K562 (cell line): ENCODE measurements around the gene SHISA5. TPM values are rescaled to one million over a fixed set of nuclear protein-coding genes. Genes with fewer than 3 reads are reported as not detected.

Experiments
- CBFB ChIP-seq: sonication (generic); formaldehyde crosslinking; IDR thresholded peaks from 2 replicates; pipeline ENCODE4 v1.4.0; 2020; ENCODE audit warnings: mild to moderate bottlenecking, missing genetic modification reagents
- COPS2 ChIP-seq: fragments of 450-650 bp; conservative IDR thresholded peaks from 2 replicates; pipeline ENCODE4 v1.6.1; 2016; ENCODE audit warnings: mild to moderate bottlenecking, moderate library complexity
- CXXC5 ChIP-seq: fragments of 250-450 bp; sonication (Bioruptor Pico); IDR thresholded peaks from 2 replicates; pipeline ENCODE4 v1.8.0; 2022; ENCODE audit warnings: inconsistent platforms, mild to moderate bottlenecking, moderate library complexity
- DDX20 ChIP-seq: fragments of 450-650 bp; IDR thresholded peaks from 2 replicates; pipeline ENCODE4 v1.6.1; 2016; ENCODE audit warnings: missing genetic modification characterization, low read depth, mild to moderate bottlenecking, missing compliant biosample characterization, moderate library complexity
- DNMT1 ChIP-seq: fragments of 450-650 bp; IDR thresholded peaks from 2 replicates; pipeline ENCODE4 v1.6.1; 2016; ENCODE audit warnings: antibody characterized with exemption, mild to moderate bottlenecking
- ETV1 ChIP-seq: fragments of 450-650 bp; conservative IDR thresholded peaks from 2 replicates; pipeline ENCODE4 v1.6.1; 2016; ENCODE audit warnings: missing genetic modification characterization, control low read depth, low read depth, missing compliant biosample characterization
- FIP1L1 ChIP-seq: fragments of 200-400 bp; formaldehyde crosslinking; IDR thresholded peaks from 2 replicates; pipeline ENCODE4 v1.6.1; 2018; ENCODE audit warnings: mild to moderate bottlenecking, low read depth, low read length; ENCODE audit not compliant: poor library complexity, severe bottlenecking
- FOSL1 ChIP-seq: fragments of 200-800 bp; sonication (Bioruptor generic); conservative IDR thresholded peaks from 2 replicates; pipeline ENCODE4 v1.6.1; 2016; ENCODE audit warnings: missing genetic modification characterization, missing compliant biosample characterization
- MEF2D ChIP-seq: conservative IDR thresholded peaks from 2 replicates; pipeline ENCODE4 v1.6.1; 2016; ENCODE audit warnings: low read depth, missing genetic modification characterization, missing compliant biosample characterization
- PTTG1 ChIP-seq: fragments of 450-650 bp; IDR thresholded peaks from 2 replicates; pipeline ENCODE4 v1.6.1; 2016; ENCODE audit warnings: low read depth, mild to moderate bottlenecking, missing genetic modification characterization, missing compliant biosample characterization
- RHOXF2B ChIP-seq: fragments of 250-450 bp; sonication (Bioruptor Pico); conservative IDR thresholded peaks from 2 replicates; pipeline ENCODE4 v1.5.1; 2021
- SMARCB1 ChIP-seq: IDR thresholded peaks from 2 replicates; pipeline ENCODE4 v1.6.1; 2011; ENCODE audit warnings: improper control_type of control experiment, low read depth; ENCODE audit not compliant: insufficient read length
- SREBF2 ChIP-seq: sonication (generic); formaldehyde crosslinking; IDR thresholded peaks from 2 replicates; pipeline ENCODE4 v1.4.0; 2020; ENCODE audit warnings: mild to moderate bottlenecking, missing genetic modification reagents
- STAT5B ChIP-seq: fragments of 250-450 bp; sonication (Bioruptor Pico); IDR thresholded peaks from 2 replicates; pipeline ENCODE4 v1.8.0; 2021; ENCODE audit warnings: mild to moderate bottlenecking, inconsistent platforms
- TEAD4 ChIP-seq, 2 experiments: sonication (generic) in 1 of 2; formaldehyde crosslinking in 1 of 2; IDR thresholded peaks; 2 replicates each; pipeline versions ENCODE4 v1.6.1 to v1.8.0; 2012 to 2022; ENCODE audit warnings: borderline replicate concordance in 1 of 2, inconsistent platforms in 1 of 2, low read length in 1 of 2, mild to moderate bottlenecking in 1 of 2, missing genetic modification reagents in 1 of 2
- TRIM24 ChIP-seq, 2 experiments: fragments of 450-650 bp; IDR thresholded peaks; 2 replicates each; pipeline ENCODE4 v1.6.1; 2016
- ZBTB49 ChIP-seq: sonication (generic); formaldehyde crosslinking; IDR thresholded peaks from 2 replicates; pipeline ENCODE4 v1.8.0; 2022; ENCODE audit warnings: missing genetic modification reagents, mild to moderate bottlenecking, borderline replicate concordance
- ZNF449 ChIP-seq: fragments of 250-450 bp; sonication (Bioruptor Pico); IDR thresholded peaks from 2 replicates; pipeline ENCODE4 v1.8.0; 2022; ENCODE audit warnings: moderate library complexity, mild to moderate bottlenecking, inconsistent platforms
- polyA plus RNA-seq, 8 experiments: library from polyadenylated mRNA; depleted of rRNA in 4 of 8; stranded (reverse) in 5 of 8; unstranded in 3 of 8; fragments of >200 nt; fragmentation: Nextera tagmentation in 2 of 8; fragmentation: Illumina TruSeq in 1 of 8; extraction: Ambion mirVana in 2 of 8; extraction: Trizol in 1 of 8; gene quantifications; 2 replicates each; pipeline versions ENCODE4 v1.2.1 to v1.2.3, GENCODE V29; 2011 to 2014; ENCODE audit warnings: inconsistent platforms in 1 of 8, missing spikeins in 1 of 8
- total RNA-seq, 7 experiments: library from RNA; depleted of rRNA in 6 of 7; stranded (reverse); fragments of >200 nt in 6 of 7; fragmentation: Illumina TruSeq in 2 of 7; extraction: Trizol in 2 of 7; gene quantifications; 2 replicates each; pipeline versions ENCODE4 v1.2.1 to v1.2.3, GENCODE V29; 2011 to 2021; ENCODE audit warnings: low replicate concordance in 1 of 7
- TF ChIP-seq, protein P1 (sequence below), 3 experiments: IDR thresholded peaks in 2 of 3; conservative IDR thresholded peaks in 1 of 3; 2 replicates each; pipeline ENCODE4 v1.5.1; 2011 to 2012; ENCODE audit warnings: low read length in 3 of 3, mild to moderate bottlenecking in 3 of 3, control low read depth in 2 of 3, improper control_type of control experiment in 1 of 3, inconsistent platforms in 1 of 3, low read depth in 1 of 3, mixed read lengths in 1 of 3, moderate library complexity in 1 of 3; ENCODE audit not compliant: insufficient read depth in 2 of 3
- TF ChIP-seq, protein P2 (sequence below): sonication (generic); formaldehyde crosslinking; IDR thresholded peaks from 2 replicates; pipeline ENCODE4 v1.8.1; 2023; ENCODE audit warnings: mild to moderate bottlenecking, missing genetic modification reagents

Gene SHISA5
- total and polyA plus RNA-seq, 9 of the 15 experiments (the other 6 are each of a cell fraction or from before 2014, with no cell fraction given) = 8.4 to 85.8 (median 56.1) TPM

GRCh38 chr3:48465531-48466378 is 38.2 kb downstream of the SHISA5 start (continued):
- TF ChIP-seq ZNF449 (CRISPR knock-in tag) = no peak
- TF ChIP-seq CBFB (CRISPR knock-in tag) = no peak
- TF ChIP-seq FOSL1 (tag) = peak; percentile 36; the same call in 1 of the 2 replicates
- TF ChIP-seq RHOXF2B (CRISPR knock-in tag) = no peak
- TF ChIP-seq ETV1 (tag) = no peak
- TF ChIP-seq CXXC5 (CRISPR knock-in tag) = no peak
- TF ChIP-seq FIP1L1 = no peak
- TF ChIP-seq SMARCB1 = no peak
- TF ChIP-seq, protein P1, sequence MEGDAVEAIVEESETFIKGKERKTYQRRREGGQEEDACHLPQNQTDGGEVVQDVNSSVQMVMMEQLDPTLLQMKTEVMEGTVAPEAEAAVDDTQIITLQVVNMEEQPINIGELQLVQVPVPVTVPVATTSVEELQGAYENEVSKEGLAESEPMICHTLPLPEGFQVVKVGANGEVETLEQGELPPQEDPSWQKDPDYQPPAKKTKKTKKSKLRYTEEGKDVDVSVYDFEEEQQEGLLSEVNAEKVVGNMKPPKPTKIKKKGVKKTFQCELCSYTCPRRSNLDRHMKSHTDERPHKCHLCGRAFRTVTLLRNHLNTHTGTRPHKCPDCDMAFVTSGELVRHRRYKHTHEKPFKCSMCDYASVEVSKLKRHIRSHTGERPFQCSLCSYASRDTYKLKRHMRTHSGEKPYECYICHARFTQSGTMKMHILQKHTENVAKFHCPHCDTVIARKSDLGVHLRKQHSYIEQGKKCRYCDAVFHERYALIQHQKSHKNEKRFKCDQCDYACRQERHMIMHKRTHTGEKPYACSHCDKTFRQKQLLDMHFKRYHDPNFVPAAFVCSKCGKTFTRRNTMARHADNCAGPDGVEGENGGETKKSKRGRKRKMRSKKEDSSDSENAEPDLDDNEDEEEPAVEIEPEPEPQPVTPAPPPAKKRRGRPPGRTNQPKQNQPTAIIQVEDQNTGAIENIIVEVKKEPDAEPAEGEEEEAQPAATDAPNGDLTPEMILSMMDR (IDR thresholded peaks at IDR 0.05 in 2 of 3, conservative IDR thresholded peaks at IDR 0.05 in 1 of 3; ENCODE audit: insufficient read depth in 2 of 3, low read depth in 1 of 3, low read length in 3 of 3) = peak; percentile 57 to 62 (median 60)
- TF ChIP-seq COPS2 = no peak
- no peak for TF ChIP-seq DNMT1
- no peak for TF ChIP-seq TEAD4 (IDR thresholded peaks at IDR 0.05; ENCODE audit: low read length)
- no peak for TF ChIP-seq TEAD4 (CRISPR knock-in tag; IDR thresholded peaks at IDR 0.05; ENCODE audit: borderline replicate concordance)
- TF ChIP-seq DDX20 (tag) = no peak
- TF ChIP-seq PTTG1 (tag) = no peak
- no peak for TF ChIP-seq ZBTB49 (CRISPR knock-in tag)
- TF ChIP-seq TRIM24 (IDR thresholded peaks at IDR 0.05) = no peak
- TF ChIP-seq STAT5B (CRISPR knock-in tag) = no peak
- no peak for TF ChIP-seq MEF2D (tag)
- no peak for TF ChIP-seq SREBF2 (CRISPR knock-in tag)
- TF ChIP-seq, protein P2, sequence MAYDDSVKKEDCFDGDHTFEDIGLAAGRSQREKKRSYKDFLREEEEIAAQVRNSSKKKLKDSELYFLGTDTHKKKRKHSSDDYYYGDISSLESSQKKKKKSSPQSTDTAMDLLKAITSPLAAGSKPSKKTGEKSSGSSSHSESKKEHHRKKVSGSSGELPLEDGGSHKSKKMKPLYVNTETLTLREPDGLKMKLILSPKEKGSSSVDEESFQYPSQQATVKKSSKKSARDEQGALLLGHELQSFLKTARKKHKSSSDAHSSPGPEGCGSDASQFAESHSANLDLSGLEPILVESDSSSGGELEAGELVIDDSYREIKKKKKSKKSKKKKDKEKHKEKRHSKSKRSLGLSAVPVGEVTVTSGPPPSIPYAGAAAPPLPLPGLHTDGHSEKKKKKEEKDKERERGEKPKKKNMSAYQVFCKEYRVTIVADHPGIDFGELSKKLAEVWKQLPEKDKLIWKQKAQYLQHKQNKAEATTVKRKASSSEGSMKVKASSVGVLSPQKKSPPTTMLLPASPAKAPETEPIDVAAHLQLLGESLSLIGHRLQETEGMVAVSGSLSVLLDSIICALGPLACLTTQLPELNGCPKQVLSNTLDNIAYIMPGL (CRISPR knock-in tag) = no peak
